Brain microvascular endothelial cell (primary cell): Measurements from ENCODE around the gene PWWP2B.

ENCODE experiments used
- DNase-seq: peaks from one replicate; pipeline ENCODE4 v3.0.0-alpha.2; 2020
- H3K27ac ChIP-seq: fragments of 250-450 bp; sonication (Bioruptor Pico); 2 replicates; pipeline ENCODE4 v1.5.1; 2020; ENCODE audit warnings: mild to moderate bottlenecking, moderate library complexity
- H3K27me3 ChIP-seq: fragments of 250-450 bp; sonication (Bioruptor Pico); replicated peaks from 2 replicates; pipeline ENCODE4 v1.5.1; 2020; ENCODE audit warnings: mild to moderate bottlenecking
- H3K36me3 ChIP-seq: fragments of 250-450 bp; sonication (Bioruptor Pico); replicated peaks from 2 replicates; pipeline ENCODE4 v1.5.1; 2020; ENCODE audit warnings: mild to moderate bottlenecking
- H3K4me3 ChIP-seq: 2 replicates; pipeline ENCODE4 v1.5.1; 2011; ENCODE audit warnings: low read depth, mild to moderate bottlenecking, control low read depth, low read length, moderate library complexity
- in situ Hi-C: cut with HindIII; loops from 2 replicates; pipeline ENCODE4 v1.10.0; 2017; ENCODE audit warnings: low sequenced_read_pairs, low pct_ligation_motif_present
- TF ChIP-seq, protein P1 (sequence below): IDR thresholded peaks from 2 replicates; pipeline ENCODE4 v1.5.1; 2011; ENCODE audit warnings: low read depth, mild to moderate bottlenecking, moderate library complexity, low read length, control low read depth, inconsistent platforms; ENCODE audit errors: missing control alignments

PWWP2B gene

DNA sequence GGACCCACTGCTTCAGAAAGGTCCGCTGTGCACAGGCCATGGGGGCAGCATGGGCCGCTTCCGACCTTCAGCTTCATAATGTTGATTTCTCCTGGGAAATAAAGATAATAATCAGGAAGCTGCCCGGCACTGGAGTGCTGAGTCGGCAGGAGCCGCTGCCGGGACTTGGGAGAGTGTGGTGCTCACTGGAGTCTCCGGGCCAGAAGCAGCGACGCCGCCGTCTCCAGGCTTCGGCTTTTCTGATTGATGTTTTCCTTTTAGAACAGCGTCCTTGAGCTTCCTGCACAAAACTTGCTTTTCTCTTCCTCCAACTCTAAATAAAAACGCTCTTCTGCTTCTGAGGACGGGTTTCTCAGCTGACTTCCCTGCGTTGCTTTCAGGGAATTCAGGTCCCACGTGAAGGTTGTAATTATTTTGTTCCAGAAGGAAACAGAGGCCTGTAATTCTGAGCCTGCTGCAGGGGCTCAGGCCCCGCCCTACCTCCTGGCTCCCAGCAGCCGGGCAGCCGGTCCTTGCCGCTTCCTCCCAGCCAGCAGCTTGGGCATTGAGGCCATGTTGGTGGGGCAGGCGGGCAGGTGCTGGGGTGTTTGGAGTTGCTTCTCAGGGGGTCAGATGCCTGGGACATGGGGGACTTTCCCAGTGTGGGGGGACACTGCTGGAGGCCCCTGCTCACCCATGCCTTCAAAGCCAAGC lies 14.7 kb downstream of the PWWP2B start:
- TF ChIP-seq, protein P1, sequence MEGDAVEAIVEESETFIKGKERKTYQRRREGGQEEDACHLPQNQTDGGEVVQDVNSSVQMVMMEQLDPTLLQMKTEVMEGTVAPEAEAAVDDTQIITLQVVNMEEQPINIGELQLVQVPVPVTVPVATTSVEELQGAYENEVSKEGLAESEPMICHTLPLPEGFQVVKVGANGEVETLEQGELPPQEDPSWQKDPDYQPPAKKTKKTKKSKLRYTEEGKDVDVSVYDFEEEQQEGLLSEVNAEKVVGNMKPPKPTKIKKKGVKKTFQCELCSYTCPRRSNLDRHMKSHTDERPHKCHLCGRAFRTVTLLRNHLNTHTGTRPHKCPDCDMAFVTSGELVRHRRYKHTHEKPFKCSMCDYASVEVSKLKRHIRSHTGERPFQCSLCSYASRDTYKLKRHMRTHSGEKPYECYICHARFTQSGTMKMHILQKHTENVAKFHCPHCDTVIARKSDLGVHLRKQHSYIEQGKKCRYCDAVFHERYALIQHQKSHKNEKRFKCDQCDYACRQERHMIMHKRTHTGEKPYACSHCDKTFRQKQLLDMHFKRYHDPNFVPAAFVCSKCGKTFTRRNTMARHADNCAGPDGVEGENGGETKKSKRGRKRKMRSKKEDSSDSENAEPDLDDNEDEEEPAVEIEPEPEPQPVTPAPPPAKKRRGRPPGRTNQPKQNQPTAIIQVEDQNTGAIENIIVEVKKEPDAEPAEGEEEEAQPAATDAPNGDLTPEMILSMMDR, result peak; percentile 3
- no peaks in the 10 kb centered on the region for H3K27me3 ChIP-seq
- no peak overlapping the region for H3K27ac ChIP-seq
- no peak for DNase-seq
- no peak overlapping the region for H3K4me3 ChIP-seq
- in situ Hi-C loops, result no loop called here
- no peaks in the 10 kb centered on the region for H3K36me3 ChIP-seq

DNA sequence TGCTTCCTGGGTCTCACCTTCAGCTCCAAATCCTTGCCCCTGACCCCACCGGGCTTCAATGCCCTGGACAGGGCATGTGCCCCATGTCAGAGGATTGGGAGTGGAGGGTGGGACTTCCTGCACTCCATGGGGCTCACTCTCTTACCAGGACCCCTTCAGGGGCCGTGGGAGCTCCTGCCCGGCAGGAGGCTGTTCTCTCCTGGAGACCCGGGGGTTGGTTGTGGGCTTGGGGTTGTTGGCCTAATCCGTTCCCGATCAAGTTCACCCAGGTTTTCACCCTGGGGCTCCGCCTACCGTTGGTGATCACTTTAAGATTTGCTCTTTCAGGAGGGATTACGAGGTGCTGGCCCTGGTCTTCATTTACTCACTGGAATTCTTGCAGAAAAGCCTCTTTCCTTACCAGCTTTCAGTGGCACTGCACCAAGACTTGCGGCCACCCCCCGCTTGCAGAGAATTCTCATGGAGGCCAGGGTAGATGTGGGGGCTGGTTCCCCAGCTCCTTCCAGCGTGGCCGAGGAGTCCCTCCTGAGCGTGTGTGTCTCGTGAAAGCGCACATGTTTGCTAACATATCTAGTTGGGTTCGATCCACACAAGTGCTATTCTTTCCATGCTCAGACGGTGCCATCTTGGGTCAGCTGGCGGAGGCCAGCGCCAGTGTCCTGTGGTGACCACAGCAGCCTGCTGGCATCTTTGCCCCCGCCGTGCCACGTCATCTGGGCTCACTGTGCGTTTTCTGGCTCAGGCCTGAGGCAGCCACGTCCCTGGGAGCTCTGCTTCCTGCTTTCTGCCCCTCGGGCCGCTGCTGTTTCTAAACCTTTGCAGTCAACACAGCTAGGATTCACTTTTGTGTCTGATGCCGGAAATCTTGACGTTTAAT lies 15.6 kb downstream of the PWWP2B start:
- Histone ChIP-seq H3K27me3 (no peaks in the 10 kb centered on the region), H3K27ac (no peak overlapping the region), H3K4me3 (no peak overlapping the region), H3K36me3 (no peaks in the 10 kb centered on the region)
- TF ChIP-seq, protein P1, result no peak
- in situ Hi-C loops, result no loop called here
- DNase-seq, result no peak

DNA sequence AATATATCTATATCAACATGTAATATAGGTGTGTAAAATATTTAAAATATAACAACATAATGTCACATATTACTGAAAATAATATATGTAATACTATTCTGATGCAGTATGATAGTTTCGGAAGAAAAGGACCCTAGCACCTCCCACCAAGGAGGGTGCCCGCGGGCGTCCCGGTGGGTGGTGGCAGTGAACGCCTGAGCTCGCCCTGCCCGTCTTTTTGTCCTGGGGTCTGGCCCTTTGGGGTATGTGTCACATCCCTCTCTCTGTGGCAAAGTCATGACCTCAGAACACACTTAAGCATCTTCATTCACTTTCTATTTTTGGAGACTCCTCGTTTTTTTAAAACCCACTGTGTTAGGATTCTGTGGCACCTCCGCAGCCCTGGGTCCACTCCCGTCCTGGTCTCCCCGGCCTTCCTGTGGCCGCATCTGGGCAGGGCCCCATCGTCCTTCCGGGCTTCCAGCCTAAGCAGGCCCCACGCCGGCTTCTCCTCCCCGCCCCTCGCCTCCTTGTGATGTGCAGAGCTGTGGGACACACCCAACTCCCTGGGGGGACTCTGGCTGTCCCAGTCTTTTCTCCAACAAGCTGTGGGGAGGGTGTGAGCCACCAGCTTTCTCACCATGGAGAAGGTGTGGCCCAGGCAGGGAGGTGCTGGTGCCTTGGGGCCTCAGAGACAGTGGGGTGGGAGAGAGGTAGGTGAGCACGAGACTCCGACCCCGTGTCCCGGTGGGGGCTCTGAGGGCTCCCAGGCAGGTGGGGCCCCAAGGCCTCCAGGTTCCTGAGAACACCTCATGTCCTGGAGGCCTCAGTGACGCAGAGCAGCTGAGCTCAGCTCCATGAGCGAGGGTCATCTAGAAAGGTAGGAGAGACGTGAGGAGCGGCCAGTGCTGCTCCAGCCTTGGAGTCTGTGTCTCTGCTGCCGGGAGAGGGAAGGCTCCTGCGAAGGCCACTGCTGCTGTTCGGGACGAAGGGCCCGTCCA lies 16.5 kb downstream of the PWWP2B start:
- no peak overlapping the region for H3K4me3 ChIP-seq
- no peaks in the 10 kb centered on the region for H3K27me3 ChIP-seq
- in situ Hi-C loops, result no loop called here
- H3K27ac ChIP-seq, result no peak overlapping the region
- no peaks in the 10 kb centered on the region for H3K36me3 ChIP-seq
- TF ChIP-seq, protein P1, result no peak
- DNase-seq, result no peak

DNA sequence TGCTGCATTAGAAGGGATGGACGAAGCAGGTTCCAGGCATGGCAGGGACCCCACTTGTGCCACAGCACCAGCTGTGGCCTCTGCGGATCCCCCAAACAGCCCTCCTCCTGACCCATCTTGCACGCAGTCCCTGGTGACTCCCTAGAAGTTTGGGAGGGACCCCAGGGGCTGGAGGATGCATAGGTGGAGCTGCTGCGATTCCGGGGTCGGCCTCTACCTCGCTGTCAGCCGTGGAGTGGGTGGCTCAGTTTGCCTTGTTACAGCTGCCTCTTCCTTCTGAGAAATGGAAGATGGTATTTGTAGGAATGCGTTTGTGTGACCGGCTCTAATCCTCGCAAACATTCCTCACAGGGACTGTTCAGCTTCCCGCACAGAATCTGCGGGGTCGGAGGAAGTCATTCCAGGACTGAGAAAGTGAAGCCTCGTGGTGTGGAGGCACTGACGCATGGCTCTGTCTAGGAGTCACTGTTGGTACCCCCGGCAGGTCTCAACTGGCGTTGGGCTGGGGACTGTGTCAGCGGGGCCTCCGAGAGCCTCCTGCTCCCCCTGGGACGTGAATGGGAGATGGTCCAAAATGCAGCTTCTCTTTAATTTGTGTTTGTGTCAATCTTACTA lies 17.5 kb downstream of the PWWP2B start:
- DNase-seq, result no peak
- Histone ChIP-seq H3K27ac (no peak overlapping the region), H3K4me3 (no peak overlapping the region), H3K27me3 (no peaks in the 10 kb centered on the region), H3K36me3 (no peaks in the 10 kb centered on the region)
- TF ChIP-seq, protein P1, result no peak
- in situ Hi-C loops, result no loop called here

DNA sequence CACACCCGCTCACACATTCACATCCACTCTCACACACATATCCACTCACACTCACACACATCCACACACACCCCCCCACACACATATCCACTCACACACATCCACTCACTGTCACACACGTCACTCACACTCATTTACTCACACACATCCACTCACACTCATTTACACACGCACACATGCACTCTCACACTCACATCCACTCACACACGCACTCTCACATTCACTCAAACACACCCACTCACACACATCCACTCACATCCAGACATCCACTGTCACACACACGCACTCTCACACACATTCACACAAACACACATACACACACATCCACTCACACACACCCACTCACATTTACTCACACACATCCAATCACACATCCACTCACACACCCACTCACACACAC lies 18.3 kb downstream of the PWWP2B start:
- no peak for DNase-seq
- no peaks in the 10 kb centered on the region for H3K27me3 ChIP-seq
- TF ChIP-seq, protein P1, result no peak
- in situ Hi-C loops, result no loop called here
- H3K4me3 ChIP-seq, result no peak overlapping the region
- H3K36me3 ChIP-seq, result no peaks in the 10 kb centered on the region
- H3K27ac ChIP-seq, result no peak overlapping the region
